Endothelial cell of umbilical vein (primary cell): ENCODE measurements around the gene LRFN3.

Experiments
- CTCF ChIP-seq, 2 donors: IDR thresholded peaks; 1 replicate in 1 of 2; 2 replicates in 1 of 2; pipeline ENCODE4 v1.5.1; 2011; ENCODE audit warnings: low read length in 2 of 2, mild to moderate bottlenecking in 2 of 2, moderate library complexity in 2 of 2, control low read depth in 1 of 2, inconsistent platforms in 1 of 2, low read depth in 1 of 2; ENCODE audit not compliant: insufficient read depth in 1 of 2; ENCODE audit errors: extremely low read depth in 1 of 2
- EZH2 ChIP-seq: IDR thresholded peaks from 2 replicates; pipeline ENCODE4 v1.6.1; 2012; ENCODE audit warnings: borderline replicate concordance, low read depth, mild to moderate bottlenecking, moderate library complexity, low read length, inconsistent platforms; ENCODE audit not compliant: severe bottlenecking
- MAX ChIP-seq: IDR thresholded peaks from 2 replicates; pipeline ENCODE4 v1.6.1; 2011; ENCODE audit not compliant: insufficient read depth, insufficient read length
- POLR2A ChIP-seq: IDR thresholded peaks from 2 replicates; pipeline ENCODE4 v1.6.1; 2012; ENCODE audit warnings: low read depth, mild to moderate bottlenecking, control low read depth, low read length
- POLR2AphosphoS5 ChIP-seq: IDR thresholded peaks from 2 replicates; pipeline ENCODE4 v1.6.1; 2012; ENCODE audit warnings: low read depth, mild to moderate bottlenecking, control low read depth, low read length, moderate library complexity; ENCODE audit not compliant: insufficient read depth

- TF ChIP-seq CTCF (IDR thresholded peaks at IDR 0.05; ENCODE audit: extremely low read depth in 1 of 2, insufficient read depth in 1 of 2, low read depth in 1 of 2, low read length in 2 of 2) (no peak), POLR2A (no peak), POLR2AphosphoS5 (no peak), EZH2 (no peak), MAX (no peak)
Measured at GRCh38 chr19:35937345-35938281, 1.4 kb downstream of the LRFN3 start.
